KOPT-K1 (cell line): ENCODE data around the gene UBE3D.

Source experiments
- H3K27ac ChIP-seq: fragments of 200-600 bp; sonication (generic); 2 replicates; pipeline ENCODE4 v1.5.1; 2016; ENCODE audit warnings: antibody characterized with exemption, mild to moderate bottlenecking, low read depth, low read length; ENCODE audit not compliant: poor library complexity, severe bottlenecking
- H3K36me3 ChIP-seq: fragments of 200-600 bp; sonication (generic); 2 replicates; pipeline ENCODE4 v1.5.1; 2017; ENCODE audit warnings: antibody characterized with exemption, mild to moderate bottlenecking, low read length, moderate library complexity; ENCODE audit not compliant: insufficient read depth
- H3K9me3 ChIP-seq: fragments of 200-600 bp; sonication (generic); 2 replicates; pipeline ENCODE4 v1.5.1; 2017; ENCODE audit warnings: antibody characterized with exemption, low read length, mild to moderate bottlenecking; ENCODE audit not compliant: insufficient read depth, poor library complexity, severe bottlenecking

UBE3D gene

GRCh38 chr6:83069633-83070032 is 4.0 kb upstream of the UBE3D start:
- H3K9me3 ChIP-seq, result no peaks in the 10 kb centered on the region
- no peaks in the 10 kb centered on the region for H3K36me3 ChIP-seq
- no peak overlapping the region for H3K27ac ChIP-seq

GRCh38 chr6:83068616-83069015 is 3.0 kb upstream of the UBE3D start:
- H3K9me3 ChIP-seq, result no peaks in the 10 kb centered on the region
- H3K27ac ChIP-seq, result peak overlapping the region; percentile 64
- H3K36me3 ChIP-seq, result no peaks in the 10 kb centered on the region

- no peaks in the 10 kb centered on the region for H3K36me3 ChIP-seq
- H3K27ac ChIP-seq, result peak within 1 kb of the TSS; percentile 64
- H3K9me3 ChIP-seq, result no peaks in the 10 kb centered on the region
Observed at GRCh38 chr6:83067448-83068439, 2.1 kb upstream of the UBE3D start, which contains the start of gene DOP1A. TSS of gene DOP1A (plus strand) at chr6:83067671. CDS start at chr6:83096978, 29,307 bp downstream.

- Histone ChIP-seq H3K27ac (no peak overlapping the region), H3K9me3 (no peaks in the 10 kb centered on the region), H3K36me3 (peaks cover 13% of the 10 kb centered on the region)
Observed at GRCh38 chr6:83062225-83062624, 3.4 kb downstream of the UBE3D start.

- Histone ChIP-seq H3K36me3 (peaks cover 23% of the 10 kb centered on the region), H3K9me3 (no peaks in the 10 kb centered on the region), H3K27ac (no peak overlapping the region)
Observed at GRCh38 chr6:83061190-83061589, 4.5 kb downstream of the UBE3D start.

- Histone ChIP-seq H3K36me3 (peaks cover 38% of the 10 kb centered on the region), H3K9me3 (no peaks in the 10 kb centered on the region), H3K27ac (no peak overlapping the region)
Observed at GRCh38 chr6:83057705-83058321, 7.8 kb downstream of the UBE3D start.

GRCh38 chr6:83055366-83055964 is 10.2 kb downstream of the UBE3D start:
- H3K36me3 ChIP-seq, result peaks cover 53% of the 10 kb centered on the region
- no peaks in the 10 kb centered on the region for H3K9me3 ChIP-seq
- H3K27ac ChIP-seq, result no peak overlapping the region

- Histone ChIP-seq H3K36me3 (peaks cover 48% of the 10 kb centered on the region), H3K9me3 (no peaks in the 10 kb centered on the region), H3K27ac (no peak overlapping the region)
Observed at GRCh38 chr6:83053678-83054077, 12.0 kb downstream of the UBE3D start.

- Histone ChIP-seq H3K9me3 (no peaks in the 10 kb centered on the region), H3K27ac (no peak overlapping the region), H3K36me3 (peaks cover 34% of the 10 kb centered on the region)
Observed at GRCh38 chr6:83051377-83052172, 14.1 kb downstream of the UBE3D start.

GRCh38 chr6:83047065-83047754 is 18.4 kb downstream of the UBE3D start:
- Histone ChIP-seq H3K27ac (no peak overlapping the region), H3K9me3 (no peaks in the 10 kb centered on the region), H3K36me3 (0 out of 2 replicates have a peak, but pooled peaks cover 10% of the 10 kb centered on the region)

GRCh38 chr6:83044091-83044768 is 21.4 kb downstream of the UBE3D start:
- Histone ChIP-seq H3K9me3 (no peaks in the 10 kb centered on the region), H3K36me3 (no peaks in the 10 kb centered on the region), H3K27ac (no peak overlapping the region)

GRCh38 chr6:83042467-83043053 is 23.1 kb downstream of the UBE3D start:
- no peaks in the 10 kb centered on the region for H3K36me3 ChIP-seq
- no peak overlapping the region for H3K27ac ChIP-seq
- H3K9me3 ChIP-seq, result no peaks in the 10 kb centered on the region

- Histone ChIP-seq H3K36me3 (peaks cover 4% of the 10 kb centered on the region; the same call in 1 of the 2 replicates), H3K27ac (no peak overlapping the region), H3K9me3 (peaks cover 11% of the 10 kb centered on the region)
Observed at GRCh38 chr6:83038246-83038645, 27.4 kb downstream of the UBE3D start.
